ENCODE results near the gene LRMDA. TPM values are rescaled to one million over a fixed set of nuclear protein-coding genes. Genes with fewer than 3 reads are reported as not detected.

Gene LRMDA
- total and polyA plus RNA-seq, 4 experiments from 2014 or later, result not detected

DNA sequence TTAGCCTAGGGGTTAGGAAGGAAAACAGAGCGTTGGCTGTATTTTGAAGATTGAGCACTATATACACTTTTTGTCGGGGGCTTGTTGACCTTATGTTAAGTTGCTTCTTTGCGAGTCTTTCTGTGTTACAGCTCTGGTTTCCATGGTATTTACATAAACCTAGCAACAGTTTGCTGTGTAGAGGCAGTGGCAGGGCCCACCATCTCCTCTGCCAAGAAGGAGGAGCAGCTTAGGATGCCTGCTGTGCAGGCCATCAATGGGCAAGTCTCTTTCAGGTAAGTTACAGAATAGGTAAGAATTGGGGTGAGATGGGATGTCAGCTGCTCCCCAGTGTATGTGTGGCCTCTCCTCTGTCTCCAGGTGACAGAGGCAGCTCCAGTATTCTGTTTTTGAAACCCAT is 485.5 kb downstream of the LRMDA start:
- Mint-ChIP-seq H3K27ac (no peak overlapping the region), H3K36me3 (no peaks in the 10 kb centered on the region), H3K4me1 (no peaks in the 10 kb centered on the region), H3K4me3 (no peak overlapping the region), H3K9me3 (peaks cover 0 to 2% (median 0%) of the 10 kb centered on the region in 8 donors), H3K27me3 (no peaks in the 10 kb centered on the region)
- no peak for DNase-seq
- Histone ChIP-seq H3K4me3 (ENCODE audit: low read length in 2 of 2) (no peak overlapping the region), H3K27me3 (ENCODE audit: insufficient read depth, low read length) (no peaks in the 10 kb centered on the region), H3K4me1 (ENCODE audit: insufficient read depth, low read length) (no peaks in the 10 kb centered on the region), H3K36me3 (ENCODE audit: insufficient read depth, low read length) (no peaks in the 10 kb centered on the region), H3K9me3 (ENCODE audit: control insufficient read depth in 1 of 2, low read length in 2 of 2) (no peaks in the 10 kb centered on the region), H3K27ac (ENCODE audit: low read depth, low read length) (no peak overlapping the region)
- CTCF ChIA-PET (ENCODE audit: partially characterized antibody), result no interaction called here
- intact Hi-C loops (cut with micrococcal nuclease), result no loop called here
- POLR2A ChIA-PET (ENCODE audit: partially characterized antibody), result no interaction called here

DNA sequence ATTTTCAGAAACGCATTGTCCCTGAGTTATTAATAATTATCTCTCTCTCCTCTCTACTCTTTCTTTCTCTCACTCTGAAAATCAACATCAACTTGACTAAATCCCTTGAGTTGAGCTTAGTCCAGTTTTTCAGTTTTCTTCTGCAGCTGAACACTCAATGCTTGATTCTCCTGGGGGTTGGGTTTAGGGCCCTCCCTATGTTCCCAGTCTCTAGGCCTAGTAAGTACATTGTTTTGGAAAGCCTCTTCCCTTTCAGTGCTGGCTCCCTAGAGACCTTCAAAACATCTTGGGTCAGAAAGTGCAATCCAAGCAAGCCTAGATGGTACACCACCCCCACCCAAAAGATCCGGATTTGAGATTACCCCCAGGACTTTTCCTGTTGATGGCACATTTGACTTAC is 488.5 kb downstream of the LRMDA start:
- peaks cover 1% of the 10 kb centered on the region in 2 donors for H3K27me3 Mint-ChIP-seq
- CTCF ChIA-PET (ENCODE audit: partially characterized antibody), result no interaction called here
- H3K36me3 Mint-ChIP-seq, result no peaks in the 10 kb centered on the region
- no peaks in the 10 kb centered on the region for H3K4me1 ChIP-seq (ENCODE audit: insufficient read depth, low read length)
- H3K4me1 Mint-ChIP-seq, result no peaks in the 10 kb centered on the region
- no peaks in the 10 kb centered on the region for H3K36me3 ChIP-seq (ENCODE audit: insufficient read depth, low read length)
- no peaks in the 10 kb centered on the region for H3K9me3 ChIP-seq (ENCODE audit: control insufficient read depth in 1 of 2, low read length in 2 of 2)
- peaks cover 0 to 4% (median 0%) of the 10 kb centered on the region in 8 donors for H3K9me3 Mint-ChIP-seq
- no peak overlapping the region for H3K27ac Mint-ChIP-seq
- DNase-seq, result no peak
- H3K27me3 ChIP-seq (ENCODE audit: insufficient read depth, low read length), result no peaks in the 10 kb centered on the region
- intact Hi-C loops (cut with micrococcal nuclease), result no loop called here
- H3K27ac ChIP-seq (ENCODE audit: low read depth, low read length), result no peak overlapping the region
- H3K4me3 ChIP-seq (ENCODE audit: low read length in 2 of 2), result no peak overlapping the region
- no peak overlapping the region for H3K4me3 Mint-ChIP-seq
- POLR2A ChIA-PET (ENCODE audit: partially characterized antibody), result no interaction called here

DNA sequence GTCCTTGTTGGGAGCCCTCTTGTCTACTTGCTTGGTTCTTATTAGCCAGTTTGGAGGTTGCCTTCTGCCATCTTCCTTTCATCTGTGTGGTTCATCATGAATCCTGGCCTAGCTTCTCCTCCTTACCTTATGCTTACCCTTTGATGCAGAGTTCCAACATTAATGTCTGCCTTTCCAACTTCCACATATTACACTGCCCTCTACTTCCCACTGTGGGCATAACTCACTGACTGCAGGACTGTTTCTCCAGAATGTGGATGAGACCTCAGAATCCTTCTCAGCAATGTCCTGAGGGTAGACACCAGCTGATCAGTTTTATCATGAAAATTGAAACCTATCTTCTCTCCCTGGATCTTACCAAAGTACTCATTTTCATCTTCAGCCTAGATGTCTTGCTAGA is 491.0 kb downstream of the LRMDA start:
- Histone ChIP-seq H3K27ac (ENCODE audit: low read depth, low read length) (no peak overlapping the region), H3K36me3 (ENCODE audit: insufficient read depth, low read length) (no peaks in the 10 kb centered on the region), H3K4me3 (ENCODE audit: low read length in 2 of 2) (no peak overlapping the region), H3K9me3 (ENCODE audit: control insufficient read depth in 1 of 2, low read length in 2 of 2) (no peaks in the 10 kb centered on the region), H3K4me1 (ENCODE audit: insufficient read depth, low read length) (no peaks in the 10 kb centered on the region), H3K27me3 (ENCODE audit: insufficient read depth, low read length) (no peaks in the 10 kb centered on the region)
- no peak overlapping the region for H3K4me3 Mint-ChIP-seq
- H3K27me3 Mint-ChIP-seq, result peaks cover 3 to 4% of the 10 kb centered on the region in 2 donors
- no peaks in the 10 kb centered on the region for H3K4me1 Mint-ChIP-seq
- no peak overlapping the region for H3K27ac Mint-ChIP-seq
- ChIA-PET CTCF (ENCODE audit: partially characterized antibody) (interaction anchor here (1.0 to 1.2 kb wide), 2 partner anchors 9 to 11 kb away, joined by 3 read pairs; no protein-coding TSS in a partner anchor), POLR2A (ENCODE audit: partially characterized antibody) (no interaction called here)
- H3K9me3 Mint-ChIP-seq, result peaks cover 0 to 4% (median 0%) of the 10 kb centered on the region in 8 donors
- DNase-seq, result no peak
- no peaks in the 10 kb centered on the region for H3K36me3 Mint-ChIP-seq
- intact Hi-C loops (cut with micrococcal nuclease), result no loop called here

DNA sequence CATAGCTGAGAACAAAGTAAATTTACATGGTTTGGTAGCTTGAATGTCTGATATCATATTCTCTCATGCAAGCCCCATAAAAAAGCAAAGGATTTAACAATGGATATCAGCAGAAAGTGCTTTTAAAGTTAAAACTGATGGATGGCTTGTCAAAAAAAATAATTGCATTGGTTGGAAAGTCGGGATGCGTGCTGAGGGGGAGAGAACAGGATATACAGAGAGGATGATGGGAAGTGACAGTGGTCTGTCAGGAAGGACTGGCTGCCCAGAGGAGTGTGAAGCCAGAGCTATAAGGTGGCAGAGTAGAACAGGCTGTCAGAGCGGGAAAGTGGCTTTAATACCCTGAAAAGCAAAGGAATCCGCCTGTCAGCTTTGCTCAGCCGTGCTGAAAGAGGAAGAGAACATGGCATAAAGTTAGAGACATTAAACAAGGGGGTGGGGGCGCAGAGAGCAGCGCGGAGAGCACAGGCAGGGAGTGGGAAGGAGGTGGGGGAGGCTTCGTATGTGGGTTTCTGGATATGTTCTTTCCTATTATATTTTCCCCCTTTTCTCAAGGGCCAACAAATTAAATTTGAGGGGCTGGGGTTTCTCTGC is 493.0 kb downstream of the LRMDA start:
- Mint-ChIP-seq H3K4me3 (no peak overlapping the region), H3K27ac (no peak overlapping the region), H3K36me3 (no peaks in the 10 kb centered on the region), H3K27me3 (peaks cover 3 to 4% of the 10 kb centered on the region in 2 donors), H3K9me3 (peaks cover 0 to 4% (median 0%) of the 10 kb centered on the region in 8 donors), H3K4me1 (no peaks in the 10 kb centered on the region)
- Histone ChIP-seq H3K36me3 (ENCODE audit: insufficient read depth, low read length) (no peaks in the 10 kb centered on the region), H3K4me1 (ENCODE audit: insufficient read depth, low read length) (no peaks in the 10 kb centered on the region), H3K4me3 (ENCODE audit: low read length in 2 of 2) (no peak overlapping the region), H3K27me3 (ENCODE audit: insufficient read depth, low read length) (no peaks in the 10 kb centered on the region), H3K27ac (ENCODE audit: low read depth, low read length) (no peak overlapping the region), H3K9me3 (ENCODE audit: control insufficient read depth in 1 of 2, low read length in 2 of 2) (no peaks in the 10 kb centered on the region)
- POLR2A ChIA-PET (ENCODE audit: partially characterized antibody), result no interaction called here
- CTCF ChIA-PET (ENCODE audit: partially characterized antibody), result no interaction called here
- intact Hi-C loops (cut with micrococcal nuclease), result no loop called here
- DNase-seq, result no peak

DNA sequence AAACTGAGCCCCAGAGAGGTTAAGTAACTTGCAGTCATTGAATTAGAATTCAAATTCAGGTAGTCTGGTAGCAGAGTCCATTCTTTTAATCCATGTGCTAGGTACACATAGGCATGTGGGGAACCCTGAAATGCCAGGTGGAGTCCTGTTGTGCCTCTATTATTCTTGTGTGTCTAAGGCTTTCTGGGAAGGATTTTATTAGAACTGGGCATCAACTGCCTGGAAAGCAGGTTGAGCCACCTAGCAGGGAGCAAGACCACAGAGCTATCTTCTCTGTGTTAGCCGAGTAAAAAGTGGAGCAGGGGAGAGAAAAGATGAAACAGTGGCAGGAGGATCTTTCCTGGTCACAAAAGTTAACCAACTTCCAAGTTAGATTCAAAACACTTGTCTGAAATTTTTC is 494.6 kb downstream of the LRMDA start:
- no peaks in the 10 kb centered on the region for H3K36me3 Mint-ChIP-seq
- H3K4me3 ChIP-seq (ENCODE audit: low read length in 2 of 2), result no peak overlapping the region
- no peaks in the 10 kb centered on the region for H3K36me3 ChIP-seq (ENCODE audit: insufficient read depth, low read length)
- peaks cover 0 to 6% (median 0%) of the 10 kb centered on the region in 8 donors for H3K9me3 Mint-ChIP-seq
- intact Hi-C loops (cut with micrococcal nuclease), result no loop called here
- H3K4me3 Mint-ChIP-seq, result no peak overlapping the region
- POLR2A ChIA-PET (ENCODE audit: partially characterized antibody), result no interaction called here
- CTCF ChIA-PET (ENCODE audit: partially characterized antibody), result no interaction called here
- H3K4me1 Mint-ChIP-seq, result no peaks in the 10 kb centered on the region
- H3K4me1 ChIP-seq (ENCODE audit: insufficient read depth, low read length), result no peaks in the 10 kb centered on the region
- H3K9me3 ChIP-seq (ENCODE audit: control insufficient read depth in 1 of 2, low read length in 2 of 2), result no peaks in the 10 kb centered on the region
- no peak for DNase-seq
- H3K27me3 Mint-ChIP-seq, result peaks cover 3 to 4% of the 10 kb centered on the region in 2 donors
- H3K27ac ChIP-seq (ENCODE audit: low read depth, low read length), result no peak overlapping the region
- no peaks in the 10 kb centered on the region for H3K27me3 ChIP-seq (ENCODE audit: insufficient read depth, low read length)
- no peak overlapping the region for H3K27ac Mint-ChIP-seq

DNA sequence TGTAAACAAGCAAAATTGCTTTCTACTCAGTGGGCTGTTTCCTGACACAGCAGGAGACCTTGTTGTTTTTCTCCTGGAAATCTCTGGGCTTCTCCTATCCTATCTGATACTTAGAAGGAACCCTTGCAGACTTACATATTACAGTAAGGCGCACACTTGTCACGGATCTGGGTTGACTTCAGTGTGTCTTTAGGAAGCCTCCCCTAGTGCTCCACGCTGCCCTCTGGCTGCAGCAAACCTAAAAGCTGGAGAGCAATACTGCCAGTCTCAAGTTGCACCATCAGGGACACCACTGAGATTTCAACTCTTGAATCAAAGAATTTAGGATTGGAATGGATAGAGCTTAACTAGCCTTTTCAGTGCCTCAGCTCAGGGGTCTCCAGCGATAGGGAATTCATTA is 495.3 kb downstream of the LRMDA start:
- no peak for DNase-seq
- Mint-ChIP-seq H3K27me3 (peaks cover 3 to 4% of the 10 kb centered on the region in 2 donors), H3K27ac (no peak overlapping the region), H3K36me3 (no peaks in the 10 kb centered on the region), H3K9me3 (peaks cover 0 to 6% (median 0%) of the 10 kb centered on the region in 8 donors), H3K4me1 (no peaks in the 10 kb centered on the region), H3K4me3 (no peak overlapping the region)
- Histone ChIP-seq H3K4me1 (ENCODE audit: insufficient read depth, low read length) (no peaks in the 10 kb centered on the region), H3K4me3 (ENCODE audit: low read length in 2 of 2) (no peak overlapping the region), H3K27me3 (ENCODE audit: insufficient read depth, low read length) (no peaks in the 10 kb centered on the region), H3K36me3 (ENCODE audit: insufficient read depth, low read length) (no peaks in the 10 kb centered on the region), H3K27ac (ENCODE audit: low read depth, low read length) (no peak overlapping the region), H3K9me3 (ENCODE audit: control insufficient read depth in 1 of 2, low read length in 2 of 2) (no peaks in the 10 kb centered on the region)
- ChIA-PET CTCF (ENCODE audit: partially characterized antibody) (no interaction called here), POLR2A (ENCODE audit: partially characterized antibody) (no interaction called here)
- intact Hi-C loops (cut with micrococcal nuclease), result no loop called here

DNA sequence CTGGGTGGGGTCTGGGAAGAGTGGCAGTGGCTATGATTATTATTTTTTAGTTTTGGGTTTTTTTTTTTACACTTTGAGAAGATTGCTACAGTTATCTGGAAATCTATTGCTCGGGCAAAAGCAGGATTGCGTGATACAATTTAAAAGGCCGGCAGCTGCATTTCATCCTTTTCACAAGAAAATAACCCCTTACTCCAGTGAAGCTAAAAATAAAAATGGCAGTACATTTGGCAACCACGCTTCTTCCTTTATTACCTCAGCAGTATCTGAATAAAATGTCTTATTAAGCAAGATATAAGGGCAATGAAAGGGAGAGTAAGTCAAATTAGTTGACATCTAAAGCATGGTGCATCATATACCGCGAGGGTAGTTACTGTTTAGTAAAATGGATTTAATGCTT is 496.8 kb downstream of the LRMDA start:
- ChIA-PET CTCF (ENCODE audit: partially characterized antibody) (no interaction called here), POLR2A (ENCODE audit: partially characterized antibody) (no interaction called here)
- H3K27ac Mint-ChIP-seq, result no peak overlapping the region

More for the DNA sequence above, 496.8 kb downstream of the LRMDA start:
- Histone ChIP-seq H3K9me3 (ENCODE audit: control insufficient read depth in 1 of 2, low read length in 2 of 2) (no peaks in the 10 kb centered on the region), H3K27ac (ENCODE audit: low read depth, low read length) (no peak overlapping the region), H3K4me3 (ENCODE audit: low read length in 2 of 2) (no peak overlapping the region), H3K4me1 (ENCODE audit: insufficient read depth, low read length) (no peaks in the 10 kb centered on the region), H3K36me3 (ENCODE audit: insufficient read depth, low read length) (no peaks in the 10 kb centered on the region), H3K27me3 (ENCODE audit: insufficient read depth, low read length) (no peaks in the 10 kb centered on the region)
- H3K27me3 Mint-ChIP-seq, result peaks cover 2 to 3% of the 10 kb centered on the region in 2 donors
- no peaks in the 10 kb centered on the region for H3K4me1 Mint-ChIP-seq
- no peaks in the 10 kb centered on the region for H3K36me3 Mint-ChIP-seq
- H3K9me3 Mint-ChIP-seq, result peaks cover 0 to 6% (median 0%) of the 10 kb centered on the region in 8 donors
- no peak overlapping the region for H3K4me3 Mint-ChIP-seq
- intact Hi-C loops (cut with micrococcal nuclease), result no loop called here
- DNase-seq, result no peak
